GM21367 (cell line): Measurements from ENCODE around the gene TGFBR2.
"Not testable (repeated sequence)": the region's sequence is repeated elsewhere in the genome, so short reads cannot be mapped to it uniquely, and the experiment has no call there.

ENCODE experiments used
- ATAC-seq: cut with Tn5 transposase; IDR thresholded peaks from one replicate; pipeline ENCODE4 v1.9.1; 2021; ENCODE audit not compliant: unreplicated experiment

Gene TGFBR2

DNA sequence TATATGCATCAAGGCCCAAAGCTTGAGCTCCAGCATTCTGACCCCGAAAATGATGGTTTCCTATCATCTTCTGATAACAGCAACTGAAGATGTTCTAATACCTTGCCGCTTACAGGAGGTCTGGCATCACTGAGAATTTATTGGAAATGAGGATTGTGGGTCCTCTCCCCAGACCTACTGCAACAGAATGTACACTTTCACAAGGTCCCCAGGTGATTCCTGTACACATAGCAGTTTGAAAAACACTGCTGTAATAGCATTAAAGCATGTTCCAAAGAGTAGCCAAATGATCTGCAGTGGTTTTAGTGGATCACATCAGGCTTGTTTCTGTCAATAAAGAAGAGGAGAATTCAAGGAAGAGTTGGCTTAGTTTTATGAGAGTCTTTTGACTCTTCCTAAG lies 11.3 kb downstream of the TGFBR2 start:
- no peak for ATAC-seq

DNA sequence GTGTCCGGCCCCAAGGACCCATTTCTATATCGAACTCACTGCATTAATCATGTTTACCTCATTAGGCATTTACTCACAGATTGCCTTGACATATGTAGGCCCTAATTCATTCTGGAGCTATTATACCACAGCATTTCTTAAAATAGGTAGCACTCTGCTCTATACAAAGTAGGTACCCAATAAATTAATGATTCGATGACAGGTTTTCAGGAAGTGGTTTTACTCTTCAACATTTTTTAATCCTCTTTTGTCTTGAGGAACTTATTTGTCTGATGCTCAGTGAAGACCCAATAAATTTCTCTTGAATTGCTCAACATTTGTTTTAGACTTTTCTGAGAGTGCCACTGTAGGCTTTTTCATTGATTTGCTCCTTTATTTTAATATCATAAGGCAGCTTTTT lies 12.1 kb downstream of the TGFBR2 start:
- ATAC-seq: no peak

- no peak for ATAC-seq
These were observed 12.9 kb downstream of the TGFBR2 start for GRCh38 chr3:30619318-30619717.

DNA sequence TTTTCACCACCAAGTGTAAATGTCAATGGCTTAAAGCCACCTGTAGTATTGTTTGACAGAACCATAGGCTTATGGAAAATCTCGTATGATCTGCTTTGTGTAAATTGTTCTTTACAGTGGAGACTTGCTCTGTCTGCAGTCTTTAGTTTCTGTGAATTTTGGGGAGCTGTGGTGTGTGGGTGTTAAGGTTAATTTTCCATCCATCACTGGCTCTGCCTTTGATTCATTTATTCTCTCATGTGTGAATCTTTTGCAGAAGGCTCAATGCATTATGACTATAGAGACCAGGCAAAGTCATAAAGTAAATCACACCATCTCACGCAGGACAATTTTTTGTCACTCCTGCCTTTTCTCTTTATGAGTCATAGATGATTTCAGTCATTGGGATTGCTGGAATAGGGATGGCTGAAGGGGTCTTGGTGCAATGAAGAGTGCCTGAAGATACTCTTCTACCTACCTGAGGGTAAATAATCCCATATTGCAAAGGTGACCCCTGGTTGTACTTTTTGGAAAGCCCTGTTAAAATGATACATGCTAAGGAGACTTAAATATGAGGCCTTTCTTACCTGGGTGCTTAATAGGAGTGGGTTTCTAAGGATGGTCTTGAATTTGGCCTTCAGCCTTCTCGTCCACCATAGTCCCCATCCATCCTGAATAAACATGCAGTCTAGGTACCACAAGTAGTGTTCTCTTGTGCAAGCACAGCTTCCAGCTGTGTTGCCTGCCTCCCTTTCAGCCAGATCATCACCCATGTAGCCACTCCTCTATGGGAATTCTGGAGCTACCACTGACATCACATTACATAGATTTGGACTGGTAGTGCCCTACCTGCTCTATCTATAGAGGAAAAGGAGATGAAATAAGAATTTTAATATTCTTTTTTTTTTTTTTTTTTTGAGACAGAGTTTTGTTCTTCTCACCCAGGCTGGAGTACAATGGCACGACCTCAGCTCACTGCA lies 14.3 kb downstream of the TGFBR2 start:
- no peak for ATAC-seq

DNA sequence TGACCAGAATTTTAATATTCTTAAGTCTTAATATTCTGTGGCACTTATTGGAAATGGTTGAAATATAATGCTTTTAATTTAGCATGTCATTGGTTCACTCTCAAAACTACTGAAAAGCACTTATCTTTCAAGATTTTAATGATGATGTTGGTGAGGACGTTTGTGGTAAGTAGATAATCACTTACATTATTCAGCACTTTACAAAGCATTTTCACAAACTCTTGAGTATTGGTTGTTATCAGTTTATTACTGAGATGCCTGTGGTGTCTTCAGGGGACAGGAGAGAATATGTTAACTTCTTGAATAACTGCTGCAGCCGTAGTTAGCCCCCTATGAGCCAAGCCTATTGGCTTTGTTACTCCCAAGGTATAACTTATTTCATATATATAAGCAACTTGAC lies 15.2 kb downstream of the TGFBR2 start:
- ATAC-seq: no peak

DNA sequence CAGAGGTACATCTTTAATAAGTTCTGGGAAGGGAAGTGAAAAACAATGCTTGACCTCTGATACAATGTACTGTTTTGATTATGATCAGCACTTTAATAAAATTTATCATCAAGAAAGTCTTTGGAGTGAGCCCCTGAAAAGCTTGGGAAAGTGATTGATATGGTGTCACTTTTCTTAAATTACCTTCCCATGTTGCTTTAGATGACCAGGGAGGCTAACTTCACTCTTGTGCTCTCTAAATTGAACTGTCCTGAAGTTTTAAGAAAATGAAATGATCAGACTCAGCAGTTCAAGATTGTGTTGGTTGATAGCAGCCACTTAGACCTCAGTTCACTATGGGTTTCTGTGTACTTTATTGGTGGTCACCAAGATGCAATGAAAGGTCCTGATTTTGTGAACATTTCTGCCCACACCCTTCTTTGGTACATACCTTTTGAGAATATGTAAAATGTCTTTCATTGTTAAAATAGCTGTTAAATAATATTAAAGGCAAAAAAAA lies 15.7 kb downstream of the TGFBR2 start:
- no peak for ATAC-seq

- no peak for ATAC-seq
These were observed 16.4 kb downstream of the TGFBR2 start for GRCh38 chr3:30622790-30623189.

- ATAC-seq: no peak
These were observed 16.9 kb downstream of the TGFBR2 start for GRCh38 chr3:30623351-30623750.

DNA sequence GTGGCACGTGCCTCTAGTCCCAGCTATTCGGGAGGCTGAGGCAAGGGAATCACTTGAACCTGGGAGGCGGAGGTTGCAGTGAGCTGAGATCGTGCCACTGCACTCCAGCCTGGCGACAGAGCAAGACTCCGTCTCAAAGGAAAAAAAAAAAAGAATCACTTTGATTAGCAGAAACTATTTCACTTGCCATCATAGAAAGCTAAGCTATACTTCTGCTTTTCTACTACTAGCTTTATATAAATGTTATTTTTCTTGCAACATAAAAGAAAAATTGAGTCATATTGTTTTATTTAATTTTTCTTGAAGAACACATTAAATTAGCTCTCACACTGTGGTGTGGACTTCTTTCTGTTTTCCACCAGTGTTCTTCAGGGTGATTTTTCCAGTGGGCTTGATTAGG lies 18.1 kb downstream of the TGFBR2 start:
- not testable (repeated sequence) for ATAC-seq

DNA sequence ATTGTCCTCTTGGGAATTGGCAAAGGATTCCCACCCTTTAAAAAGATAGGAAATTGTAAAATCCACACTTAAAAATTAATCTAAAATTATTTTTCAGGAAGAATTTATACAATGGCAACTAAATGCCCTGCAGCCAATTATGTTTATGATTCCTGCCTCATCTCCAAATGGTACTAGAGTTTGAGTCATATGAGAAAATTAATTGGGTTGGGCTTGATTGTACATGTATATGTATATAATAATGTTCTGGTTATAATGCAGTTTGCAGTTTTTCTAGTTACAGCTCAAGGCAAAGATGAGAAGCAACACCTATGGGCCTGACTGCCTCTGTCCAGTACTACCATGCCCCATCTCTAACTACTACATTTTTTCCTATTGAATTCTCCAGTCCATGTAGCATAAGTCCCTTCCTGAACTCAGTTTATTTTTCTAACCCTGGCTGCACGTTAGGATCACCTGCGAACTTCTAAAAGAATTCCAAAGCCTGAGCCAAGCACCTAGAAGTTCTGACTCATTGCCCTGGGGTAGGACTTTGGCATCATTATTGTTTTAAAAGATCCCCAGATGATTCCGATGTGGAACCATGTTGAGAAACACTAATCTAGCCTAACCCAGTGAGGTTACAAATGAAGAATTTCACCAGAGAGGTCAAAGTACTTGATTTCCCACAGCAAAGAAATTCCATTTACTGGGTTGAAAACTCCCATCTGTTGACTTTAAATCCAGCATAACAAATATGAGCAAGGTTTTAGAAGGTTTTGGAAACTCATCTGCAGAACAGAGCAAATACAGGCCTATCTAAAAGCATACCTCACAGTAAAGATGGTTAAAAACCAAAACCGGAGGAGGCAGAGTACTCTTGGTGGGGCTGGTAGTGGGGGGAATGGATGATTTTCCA lies 19.4 kb downstream of the TGFBR2 start:
- no peak for ATAC-seq

DNA sequence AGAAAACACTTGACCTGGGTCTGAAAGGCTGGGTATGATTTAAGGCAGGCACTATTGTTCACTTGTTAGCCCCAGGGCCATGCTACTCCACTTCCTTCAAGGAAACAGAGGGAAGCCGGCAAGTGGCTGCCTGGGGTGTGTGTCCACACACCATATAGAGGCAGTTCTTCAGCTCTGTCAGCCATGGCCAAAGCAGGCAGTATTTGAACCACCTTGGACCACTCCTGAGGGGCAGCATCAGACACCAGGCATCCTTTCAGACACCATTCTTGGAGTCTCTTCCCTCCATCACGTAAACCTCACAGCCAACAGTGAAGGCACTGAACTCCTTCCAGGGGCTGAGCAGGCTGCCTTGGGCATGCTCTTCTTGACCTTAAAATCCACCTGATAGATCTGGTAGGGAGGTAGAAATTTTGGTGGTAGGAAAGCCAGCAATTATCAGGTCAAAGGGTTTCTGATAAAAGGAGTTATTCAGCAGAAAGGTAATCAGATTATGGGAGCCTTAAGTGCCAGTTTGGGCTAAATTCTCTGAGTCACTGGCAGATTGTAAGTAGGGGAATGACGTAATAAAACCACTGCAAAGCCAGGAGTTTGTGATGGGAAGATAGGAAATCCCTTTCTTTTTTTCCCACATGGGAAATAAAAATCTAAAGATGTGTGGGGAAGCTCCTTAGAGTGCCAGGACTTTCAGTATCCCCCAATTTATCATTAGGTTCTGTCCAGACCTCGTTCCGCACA lies 20.2 kb downstream of the TGFBR2 start:
- ATAC-seq: no peak

DNA sequence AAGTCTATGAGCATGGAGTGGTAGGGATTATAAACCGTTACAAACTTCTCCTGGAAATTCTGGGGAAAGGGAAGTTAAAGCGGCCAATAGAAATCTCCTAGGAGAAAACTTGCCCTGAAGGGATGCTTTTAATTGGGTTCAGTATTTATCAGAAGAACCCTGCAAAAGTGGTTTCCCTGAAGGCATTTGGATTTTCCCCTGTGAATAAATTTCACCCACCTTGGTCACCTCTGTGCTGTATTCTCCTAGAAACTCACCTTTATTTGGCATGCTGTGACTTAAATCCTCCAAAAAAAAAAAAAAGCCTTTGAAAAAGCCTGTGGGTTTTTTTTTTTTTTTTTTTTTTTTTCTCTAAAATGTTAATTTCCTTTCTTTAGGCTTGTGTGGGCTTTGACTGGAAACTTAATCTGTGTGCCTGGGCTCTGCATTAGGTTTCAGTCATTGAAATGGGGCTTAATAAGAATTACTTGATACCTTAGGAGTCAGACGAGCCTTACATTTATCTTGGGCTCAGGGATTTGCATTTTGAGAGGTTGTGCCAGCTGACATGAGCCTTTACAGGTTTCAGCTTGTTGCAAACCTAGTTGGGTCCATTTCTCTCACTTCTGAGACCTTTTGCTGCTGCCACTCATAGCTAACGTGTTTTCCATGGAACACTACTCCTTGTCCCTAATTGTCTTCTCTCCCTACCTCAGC lies 22.0 kb downstream of the TGFBR2 start:
- ATAC-seq: no peak

GRCh38 chr3:30628901-30629590 lies 22.6 kb downstream of the TGFBR2 start:
- ATAC-seq: no peak

- no peak for ATAC-seq
These were observed 23.3 kb downstream of the TGFBR2 start for GRCh38 chr3:30629746-30630145.

GRCh38 chr3:30630238-30631030 lies 24.0 kb downstream of the TGFBR2 start:
- no peak for ATAC-seq

DNA sequence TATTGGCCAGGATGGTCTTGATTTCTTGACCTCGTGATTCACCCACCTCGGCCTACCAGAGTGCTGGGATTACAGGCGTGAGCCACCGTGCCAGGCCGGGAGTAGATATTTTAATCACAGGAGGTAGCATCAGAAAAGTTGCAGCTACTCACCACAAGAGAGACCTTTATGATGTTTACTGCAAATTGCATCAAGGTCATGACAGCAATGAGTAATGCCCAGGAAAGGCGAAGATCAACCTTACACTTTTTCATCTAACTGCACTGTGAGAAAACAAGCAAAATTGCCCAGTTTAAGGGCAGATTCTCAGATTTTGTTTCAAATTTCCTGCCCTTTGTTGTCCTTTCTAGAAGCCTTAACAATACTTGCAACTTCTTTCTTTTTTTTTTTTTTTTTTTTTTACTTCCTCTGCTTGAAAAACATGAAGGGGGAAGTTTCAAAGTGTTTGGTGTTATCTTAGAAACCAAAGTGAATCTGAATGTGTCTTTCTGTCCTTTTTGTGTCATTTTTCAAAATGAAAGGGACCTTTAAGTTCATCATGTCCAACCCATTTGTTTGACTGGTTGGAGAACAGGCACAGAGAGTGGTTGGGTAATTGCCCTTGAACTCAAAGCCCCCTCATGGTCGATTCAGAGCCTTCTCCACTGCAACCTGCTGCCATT lies 25.0 kb downstream of the TGFBR2 start:
- no peak for ATAC-seq

DNA sequence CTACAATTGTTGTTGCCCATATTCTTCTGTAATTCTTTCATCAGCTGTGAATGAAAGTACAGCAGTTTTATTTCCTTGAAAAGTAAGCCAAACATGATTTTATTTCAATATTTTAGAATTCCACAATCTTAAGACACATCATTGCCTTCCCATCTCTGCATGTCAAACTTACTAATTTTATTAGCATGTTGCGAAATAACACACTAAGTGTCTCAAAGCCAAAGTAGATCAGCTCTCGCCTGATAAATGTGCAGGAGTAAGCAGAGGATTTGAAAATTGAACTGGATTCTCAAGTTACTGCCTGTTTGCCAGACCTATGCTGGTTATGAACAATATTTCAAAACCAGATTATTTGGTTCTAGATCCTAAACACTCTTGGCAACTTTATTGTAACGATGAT lies 25.7 kb downstream of the TGFBR2 start:
- no peak for ATAC-seq

GRCh38 chr3:30632521-30632920 lies 26.1 kb downstream of the TGFBR2 start:
- ATAC-seq: no peak
